GM12875 (cell line): Measurements from ENCODE around the gene TMEM178B.

Experiments used
- H3K4me3 ChIP-seq: one replicate; pipeline ENCODE4 v1.5.1; 2011; ENCODE audit warnings: low read depth, low read length, control low read depth
- TF ChIP-seq, protein P1 (sequence below): IDR thresholded peaks from 2 replicates; pipeline ENCODE4 v1.5.1; 2011; ENCODE audit warnings: low read depth, mild to moderate bottlenecking, control low read depth, inconsistent platforms, low read length, moderate library complexity, borderline replicate concordance; ENCODE audit not compliant: insufficient read depth

The TMEM178B gene

GRCh38 chr7:141528399-141528798, 454.5 kb downstream of the TMEM178B start:
- H3K4me3 ChIP-seq = no peak overlapping the region
- TF ChIP-seq, protein P1, sequence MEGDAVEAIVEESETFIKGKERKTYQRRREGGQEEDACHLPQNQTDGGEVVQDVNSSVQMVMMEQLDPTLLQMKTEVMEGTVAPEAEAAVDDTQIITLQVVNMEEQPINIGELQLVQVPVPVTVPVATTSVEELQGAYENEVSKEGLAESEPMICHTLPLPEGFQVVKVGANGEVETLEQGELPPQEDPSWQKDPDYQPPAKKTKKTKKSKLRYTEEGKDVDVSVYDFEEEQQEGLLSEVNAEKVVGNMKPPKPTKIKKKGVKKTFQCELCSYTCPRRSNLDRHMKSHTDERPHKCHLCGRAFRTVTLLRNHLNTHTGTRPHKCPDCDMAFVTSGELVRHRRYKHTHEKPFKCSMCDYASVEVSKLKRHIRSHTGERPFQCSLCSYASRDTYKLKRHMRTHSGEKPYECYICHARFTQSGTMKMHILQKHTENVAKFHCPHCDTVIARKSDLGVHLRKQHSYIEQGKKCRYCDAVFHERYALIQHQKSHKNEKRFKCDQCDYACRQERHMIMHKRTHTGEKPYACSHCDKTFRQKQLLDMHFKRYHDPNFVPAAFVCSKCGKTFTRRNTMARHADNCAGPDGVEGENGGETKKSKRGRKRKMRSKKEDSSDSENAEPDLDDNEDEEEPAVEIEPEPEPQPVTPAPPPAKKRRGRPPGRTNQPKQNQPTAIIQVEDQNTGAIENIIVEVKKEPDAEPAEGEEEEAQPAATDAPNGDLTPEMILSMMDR = no peak
